Stimulated activated CD4-positive, alpha-beta T cell treated with anti-CD3 and anti-CD28 coated beads, Interleukin-12 subunit alpha, Interleukin-12 subunit beta, amount 100 ng/mL, for 4 hours (primary cell): ENCODE data around the gene TTF2.

Experiments
- DNase-seq: peaks from one replicate; pipeline ENCODE4 v3.0.0-alpha.2; 2020

The TTF2 gene

GRCh38 chr1:117047271-117047670 lies 12.9 kb upstream of the TTF2 start:
- DNase-seq: no peak

GRCh38 chr1:117049857-117050256 lies 10.3 kb upstream of the TTF2 start:
- DNase-seq: no peak

GRCh38 chr1:117051224-117052064 lies 8.7 kb upstream of the TTF2 start:
- DNase-seq: peak; percentile 22

GRCh38 chr1:117054068-117054467 lies 6.1 kb upstream of the TTF2 start:
- no peak for DNase-seq

- DNase-seq: no peak
Measured at GRCh38 chr1:117058810-117059209, 1.3 kb upstream of the TTF2 start.

GRCh38 chr1:117059334-117059677 lies 820 bp upstream of the TTF2 start:
- DNase-seq: peak; percentile 49

GRCh38 chr1:117060441-117061317 lies 553 bp downstream of the TTF2 start:
- no peak for DNase-seq

- DNase-seq: no peak
Measured at GRCh38 chr1:117061986-117062415, 1.9 kb downstream of the TTF2 start.

GRCh38 chr1:117066367-117066766 lies 6.2 kb downstream of the TTF2 start:
- DNase-seq: no peak

GRCh38 chr1:117067533-117068370 lies 7.6 kb downstream of the TTF2 start:
- peak; percentile 30 for DNase-seq

- DNase-seq: no peak
Measured at GRCh38 chr1:117068580-117068979, 8.5 kb downstream of the TTF2 start.

GRCh38 chr1:117069220-117069844 lies 9.2 kb downstream of the TTF2 start:
- no peak for DNase-seq

GRCh38 chr1:117070124-117070523 lies 10.0 kb downstream of the TTF2 start:
- no peak for DNase-seq

- no peak for DNase-seq
Measured at GRCh38 chr1:117076648-117077047, 16.5 kb downstream of the TTF2 start.

- DNase-seq: peak; percentile 25
Measured at GRCh38 chr1:117077267-117077666, 17.1 kb downstream of the TTF2 start.

- no peak for DNase-seq
Measured at GRCh38 chr1:117079737-117080136, 19.6 kb downstream of the TTF2 start.

GRCh38 chr1:117084231-117084630 lies 24.1 kb downstream of the TTF2 start:
- DNase-seq: no peak

GRCh38 chr1:117087686-117088085 lies 27.6 kb downstream of the TTF2 start:
- DNase-seq: no peak

- DNase-seq: no peak
Measured at GRCh38 chr1:117089996-117090395, 29.9 kb downstream of the TTF2 start.

- no peak for DNase-seq
Measured at GRCh38 chr1:117092594-117092993, 32.5 kb downstream of the TTF2 start.

GRCh38 chr1:117093091-117093534 lies 33.0 kb downstream of the TTF2 start:
- no peak for DNase-seq

- no peak for DNase-seq
Measured at GRCh38 chr1:117093870-117094621, 33.9 kb downstream of the TTF2 start.
